HUDEP-2 (cell line): Measurements from ENCODE around the gene GNLY.
"Not testable (repeated sequence)": the region's sequence is repeated elsewhere in the genome, so short reads cannot be mapped to it uniquely, and the experiment has no call there.

Experiments used
- DNase-seq, 76 experiments: peaks; one replicate each; lab custom pipeline; 2025; ENCODE audit not compliant: unreplicated experiment in 76 of 76; lab: John Stamatoyannopoulos, UW

Gene GNLY

DNA sequence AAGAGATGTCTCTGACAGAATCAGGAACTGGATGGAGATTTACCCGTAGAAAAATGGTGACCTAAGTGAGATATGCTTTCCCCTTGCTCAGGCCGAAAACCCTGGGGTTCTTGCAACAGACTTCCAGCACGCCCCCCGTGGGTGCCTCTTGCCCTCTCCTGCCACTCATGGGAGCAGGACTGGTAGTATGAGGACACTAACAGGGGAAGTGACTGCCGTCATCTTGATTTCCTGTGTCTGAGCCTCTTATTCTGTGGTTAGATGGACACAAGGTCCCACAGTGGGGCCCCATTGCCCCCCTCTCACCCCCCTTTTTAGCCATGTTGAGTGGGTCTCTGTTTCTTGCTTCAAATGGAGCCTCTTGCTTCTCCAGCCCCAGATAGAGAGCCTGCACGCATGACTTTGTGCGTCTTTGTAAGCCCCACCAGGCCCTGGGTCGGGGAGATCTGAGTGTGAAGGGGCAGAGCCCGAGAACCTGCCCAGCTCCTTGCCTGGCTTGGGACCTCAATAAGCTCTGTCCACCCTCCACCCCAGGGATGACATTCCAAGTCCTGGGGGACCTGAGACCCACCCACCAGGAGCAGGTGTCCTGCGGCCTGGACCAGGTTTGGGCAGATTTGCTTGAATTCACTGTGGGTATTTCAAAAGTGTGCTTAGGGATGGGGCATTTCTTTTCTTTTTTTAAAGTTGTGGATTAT, 12.6 kb downstream of the GNLY start:
- no peak for DNase-seq

GRCh38 chr2:85707304-85707703, 13.1 kb downstream of the GNLY start:
- DNase-seq = peak in 47 of 76 experiments; percentile 11 to 77 (median 45)

GRCh38 chr2:85708641-85709040, 14.5 kb downstream of the GNLY start:
- DNase-seq = no peak

GRCh38 chr2:85709401-85709811, 15.2 kb downstream of the GNLY start:
- no peak for DNase-seq

DNA sequence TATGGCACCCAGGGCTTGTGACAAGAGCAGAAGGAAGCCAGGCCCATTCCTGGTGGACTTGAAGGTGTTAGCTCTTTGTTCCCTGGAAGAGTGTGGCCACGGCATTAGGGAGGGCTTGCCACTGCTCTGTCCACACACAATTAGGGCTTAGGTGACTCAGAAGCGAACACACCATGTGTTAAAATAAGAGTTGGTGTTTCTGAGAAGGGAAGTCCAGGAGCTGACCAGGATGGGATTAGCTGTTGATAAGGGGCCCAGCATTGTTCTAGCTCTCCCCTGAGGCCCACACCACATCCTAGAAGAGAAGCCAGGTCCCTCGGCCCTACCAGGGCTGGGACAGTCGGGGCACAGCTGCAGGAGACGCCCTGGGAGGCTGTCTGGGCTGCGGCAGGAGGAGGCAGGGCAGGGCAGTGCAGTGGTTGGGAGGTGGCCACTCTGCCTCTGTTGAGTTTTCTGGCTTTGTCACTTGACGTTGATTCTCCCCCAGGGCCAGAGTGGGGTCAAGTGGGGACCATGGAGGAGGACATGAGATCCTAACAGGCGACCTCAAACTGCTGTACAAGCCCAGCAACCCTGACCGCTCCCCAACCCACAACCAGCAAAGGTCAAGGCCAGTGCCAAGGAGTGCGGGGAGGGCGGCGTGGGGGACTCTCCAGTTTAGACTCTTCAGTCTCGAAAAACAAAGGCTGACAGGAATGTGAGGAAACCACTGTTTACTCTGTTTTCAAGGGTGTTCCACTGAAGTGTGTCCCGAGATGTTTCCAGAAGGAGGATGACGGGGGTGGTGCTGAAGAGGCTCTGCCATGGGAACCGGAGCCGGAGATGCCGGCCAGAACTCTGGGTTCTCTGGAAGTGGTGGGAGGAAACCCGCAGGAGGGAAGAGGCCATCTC, 16.8 kb downstream of the GNLY start:
- DNase-seq = peak in 2 of 76 experiments; percentile 4 to 9

DNA sequence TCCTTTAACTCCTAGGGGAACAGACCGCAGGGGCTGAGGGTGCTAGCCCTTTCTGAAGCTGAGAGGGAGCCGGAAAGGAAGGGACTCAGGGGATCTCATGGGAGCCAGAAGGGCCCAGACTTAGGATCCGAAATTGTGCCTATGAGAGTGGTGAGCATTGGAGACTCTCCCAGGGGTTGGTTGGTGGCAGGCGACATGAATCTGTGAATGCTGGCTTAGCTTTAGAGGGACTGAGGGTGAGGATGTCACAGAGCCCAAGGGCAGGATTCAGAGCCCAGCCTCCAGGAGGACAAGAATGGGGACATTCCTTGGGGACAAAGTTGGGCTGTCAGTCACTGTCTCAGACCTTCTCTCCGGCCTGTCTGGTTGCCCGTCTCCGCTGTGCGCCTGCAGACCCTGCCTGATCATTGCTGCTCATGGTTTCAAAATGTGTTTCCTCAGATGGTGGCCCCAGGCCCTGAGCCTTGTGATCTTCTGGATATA, 17.5 kb downstream of the GNLY start:
- DNase-seq = no peak

GRCh38 chr2:85712336-85712735, 18.2 kb downstream of the GNLY start:
- no peak for DNase-seq

- no peak for DNase-seq
These were observed 18.9 kb downstream of the GNLY start for GRCh38 chr2:85712849-85713612.

- DNase-seq = no peak
These were observed 19.7 kb downstream of the GNLY start for GRCh38 chr2:85713836-85714235.

GRCh38 chr2:85714421-85714820, 20.3 kb downstream of the GNLY start:
- DNase-seq = not testable (repeated sequence)

- no peak for DNase-seq
These were observed 20.7 kb downstream of the GNLY start for GRCh38 chr2:85714841-85715240.

GRCh38 chr2:85716346-85716914, 22.3 kb downstream of the GNLY start:
- DNase-seq = no peak

DNA sequence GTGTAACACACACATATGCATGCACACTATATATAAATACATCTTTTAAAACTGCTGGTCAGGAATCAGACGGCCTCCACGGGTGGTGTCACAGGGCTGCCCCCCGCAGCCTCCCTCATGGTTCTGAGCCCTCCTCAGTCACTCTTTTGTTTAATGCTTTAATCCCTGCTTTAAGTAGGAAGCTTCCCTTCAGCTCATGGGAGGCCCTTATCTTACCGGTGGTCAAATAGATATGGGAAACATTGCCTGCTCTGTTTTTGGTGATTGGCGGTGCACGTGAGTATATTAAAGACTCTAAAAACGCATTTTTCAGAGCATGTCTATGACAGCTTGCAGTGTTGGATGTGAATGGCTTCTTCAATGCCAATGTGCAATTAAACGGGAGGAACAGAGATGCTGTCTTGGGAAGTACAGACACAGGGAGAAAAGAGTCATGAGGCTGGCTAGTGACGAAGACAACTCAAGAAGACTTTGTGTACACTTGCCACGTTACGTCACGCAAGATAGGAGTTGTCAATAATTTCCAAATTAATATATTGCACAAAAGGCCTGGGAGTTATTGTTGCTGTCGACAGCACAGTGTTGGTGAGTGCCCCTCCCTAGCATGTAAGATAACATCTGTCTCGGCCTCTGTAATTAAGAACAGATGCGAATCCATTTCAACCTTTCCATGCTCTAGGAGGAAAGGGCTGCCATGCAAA, 23.3 kb downstream of the GNLY start:
- peak in 4 of 76 experiments; percentile 7 to 27 (median 16) for DNase-seq

- DNase-seq = no peak
These were observed 23.8 kb downstream of the GNLY start for GRCh38 chr2:85718009-85718391.

DNA sequence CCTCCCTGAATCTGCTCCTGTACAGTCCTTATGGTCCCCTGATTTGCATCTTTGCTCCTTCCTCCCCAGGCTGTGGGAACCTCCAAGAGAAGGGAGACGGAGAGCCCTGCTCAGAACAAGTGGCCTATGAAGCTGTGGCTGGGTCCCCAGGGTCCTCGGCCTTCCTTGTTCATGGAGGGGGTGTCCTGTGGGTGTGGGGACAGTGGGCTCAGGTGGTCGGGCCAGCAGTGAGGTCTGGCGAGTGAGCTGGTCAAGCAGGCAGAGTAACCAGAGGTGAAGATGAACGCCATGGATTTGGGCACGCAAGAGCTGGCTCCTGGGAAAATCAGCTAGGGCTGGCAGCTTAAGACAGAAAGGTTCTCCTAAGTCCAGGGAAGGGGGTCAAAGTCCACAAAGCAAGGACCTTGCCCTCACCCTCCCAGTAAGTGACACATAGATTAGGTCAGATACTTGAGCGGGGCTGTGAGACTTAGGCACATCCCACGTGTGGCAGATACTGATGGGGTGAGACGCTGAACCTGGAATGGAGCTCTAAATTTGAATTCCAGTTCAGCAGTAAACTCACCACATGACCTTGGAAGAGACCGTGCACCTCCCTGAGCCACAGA, 24.8 kb downstream of the GNLY start:
- DNase-seq = no peak

- no peak for DNase-seq
These were observed 25.6 kb downstream of the GNLY start for GRCh38 chr2:85719609-85720240.

DNA sequence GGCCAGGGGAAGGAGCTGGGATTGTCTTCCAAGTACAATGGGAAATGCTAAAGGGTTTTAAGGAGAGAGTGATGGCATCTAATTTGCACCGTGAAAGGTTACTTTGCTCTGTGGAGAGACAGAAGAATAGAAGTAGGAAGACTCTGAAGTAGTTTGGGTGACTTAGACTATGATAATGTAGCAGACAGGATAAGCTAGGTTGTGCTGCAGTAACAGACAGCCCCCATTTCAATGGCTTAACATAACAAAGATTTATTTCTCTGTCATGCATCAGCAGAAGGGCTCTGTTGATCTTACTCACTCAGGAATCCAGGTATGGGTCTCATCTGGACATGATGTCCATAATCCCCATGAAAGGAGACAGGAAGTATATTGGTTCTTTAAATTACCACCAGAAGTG, 26.4 kb downstream of the GNLY start:
- DNase-seq = no peak

GRCh38 chr2:85721641-85722040, 27.5 kb downstream of the GNLY start:
- no peak for DNase-seq

DNA sequence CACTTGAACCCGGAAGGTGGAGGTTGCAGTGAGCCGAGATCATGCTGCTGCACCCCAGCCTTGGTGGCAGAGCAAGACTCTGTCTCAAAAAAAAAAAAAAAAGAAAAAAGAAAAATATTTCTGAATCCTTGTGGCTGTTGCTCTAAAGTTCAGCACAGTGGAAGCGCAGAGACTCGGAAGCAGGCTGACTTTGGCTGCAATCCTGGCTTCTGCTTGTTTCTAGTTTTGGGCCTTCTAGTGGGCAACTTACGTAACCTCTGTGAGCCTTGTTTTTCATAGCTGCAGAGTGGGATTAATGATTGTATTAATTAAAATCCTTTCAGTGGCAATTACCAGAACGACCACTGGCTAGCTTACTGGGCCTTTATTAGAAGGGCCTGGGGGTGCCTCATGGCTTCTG, 28.4 kb downstream of the GNLY start:
- DNase-seq = no peak
